DMS153 treated with DMSO at 0.1 percent for 48 hours (cell line): ENCODE results near the gene IGFL3.
"Not testable (repeated sequence)": the region's sequence is repeated elsewhere in the genome, so short reads cannot be mapped to it uniquely, and the experiment has no call there.

Experiments used
- DNase-seq: peaks from one replicate; lab custom pipeline; 2025; ENCODE audit not compliant: unreplicated experiment; lab: John Stamatoyannopoulos, UW

The IGFL3 gene

GRCh38 chr19:46126086-46126580 lies 1.6 kb upstream of the IGFL3 start:
- no peak for DNase-seq

- DNase-seq: no peak
Observed at GRCh38 chr19:46125447-46125846, 959 bp upstream of the IGFL3 start.

DNA sequence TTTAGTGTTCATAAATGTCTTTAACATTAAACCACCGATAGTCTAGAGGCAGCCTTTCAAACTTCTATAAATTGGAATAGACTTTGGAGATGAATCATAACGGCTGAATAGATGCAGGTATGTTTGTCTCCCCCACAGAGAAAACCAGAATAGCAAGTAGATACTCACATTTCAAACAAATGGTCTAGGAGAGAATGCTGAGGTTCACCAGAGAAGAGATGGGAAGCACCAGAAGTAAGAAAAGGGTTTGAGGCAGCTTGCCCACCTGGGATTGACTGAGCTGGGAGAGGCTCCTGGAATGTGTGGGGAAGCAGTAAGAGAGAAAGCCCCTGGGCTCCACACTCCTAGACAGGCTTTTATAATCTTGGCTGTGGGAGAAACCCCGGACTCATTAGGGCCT lies 6.4 kb downstream of the IGFL3 start:
- DNase-seq: no peak

DNA sequence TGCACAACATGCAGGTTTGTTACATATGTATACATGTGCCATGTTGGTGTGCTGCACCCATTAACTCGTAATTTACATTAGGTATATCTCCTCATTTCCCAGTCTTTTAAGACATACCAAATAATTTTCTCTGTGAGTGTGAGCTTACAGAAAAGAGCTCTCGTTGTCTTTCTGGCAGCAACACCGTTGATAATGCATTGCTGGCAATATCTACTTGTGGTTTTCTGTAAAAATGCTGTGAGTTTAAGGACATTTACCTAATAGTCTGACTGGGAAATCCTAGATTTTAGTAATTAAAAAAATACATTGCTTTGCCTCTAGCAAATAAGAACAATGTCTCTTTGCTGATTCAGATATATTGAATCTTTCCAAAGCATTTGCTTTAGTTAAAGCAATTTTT lies 8.4 kb downstream of the IGFL3 start:
- no peak for DNase-seq

- DNase-seq: no peak
Observed at GRCh38 chr19:46115396-46116106, 8.9 kb downstream of the IGFL3 start.

DNA sequence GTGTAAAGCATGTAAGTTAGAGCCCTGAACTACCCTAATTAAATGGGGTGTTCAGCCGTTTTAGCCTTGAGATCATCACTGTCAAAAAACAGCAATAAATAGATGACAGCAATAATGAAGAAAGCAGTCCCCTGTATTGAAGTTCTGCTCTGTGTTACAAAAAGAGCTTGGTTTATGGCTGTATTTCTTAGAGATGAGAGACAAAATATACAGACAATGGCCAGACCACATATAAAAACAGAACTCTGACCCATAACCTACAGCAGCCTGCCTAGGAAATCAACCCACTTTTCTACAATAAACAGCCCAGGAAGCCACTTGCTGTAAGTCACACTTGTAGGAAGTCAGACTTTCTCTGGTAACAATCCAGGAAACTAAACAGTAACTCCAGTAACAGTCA lies 10.8 kb downstream of the IGFL3 start:
- DNase-seq: no peak

DNA sequence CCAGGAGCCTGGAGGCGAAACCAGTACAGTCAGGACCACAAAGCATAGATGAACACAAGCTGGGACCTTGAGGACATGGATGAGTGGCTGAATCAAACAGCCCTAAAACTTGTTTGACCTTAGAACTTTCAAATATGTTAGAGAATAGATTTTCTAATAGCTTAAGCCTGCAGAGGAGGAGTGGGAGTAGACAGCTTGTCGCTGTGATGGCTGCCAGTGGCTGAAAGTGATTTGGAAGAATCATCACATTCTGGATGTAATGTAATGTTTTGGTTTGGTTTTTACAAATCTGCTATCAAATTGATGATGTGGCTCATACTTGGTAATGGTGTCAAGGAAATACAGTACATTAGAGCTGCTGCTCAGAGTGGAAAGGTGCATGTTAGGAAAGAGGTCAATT lies 12.0 kb downstream of the IGFL3 start:
- no peak for DNase-seq

- no peak for DNase-seq
Observed at GRCh38 chr19:46111376-46111775, 13.1 kb downstream of the IGFL3 start.

GRCh38 chr19:46109876-46110275 lies 14.6 kb downstream of the IGFL3 start:
- DNase-seq: no peak

GRCh38 chr19:46107371-46107770 lies 17.1 kb downstream of the IGFL3 start:
- DNase-seq: no peak

DNA sequence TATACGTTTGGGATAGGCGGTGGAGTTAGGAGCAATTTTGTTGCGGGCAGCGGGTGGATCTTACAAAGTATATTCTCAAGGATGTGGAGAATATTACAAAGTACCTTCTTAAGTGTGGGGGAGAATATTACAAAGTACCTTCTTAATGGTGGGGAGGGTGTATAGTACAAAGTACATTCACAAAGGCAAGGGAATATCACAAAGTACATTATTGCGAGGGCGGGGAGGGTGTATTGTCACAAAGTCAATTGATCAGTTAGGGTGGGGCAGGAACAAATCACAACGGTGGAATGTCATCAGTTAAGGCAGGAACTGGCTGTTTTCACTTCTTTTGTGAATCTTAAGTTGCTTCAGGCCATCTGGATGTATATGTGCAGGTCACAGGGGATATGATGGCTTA lies 22.2 kb downstream of the IGFL3 start:
- not testable (repeated sequence) for DNase-seq

DNA sequence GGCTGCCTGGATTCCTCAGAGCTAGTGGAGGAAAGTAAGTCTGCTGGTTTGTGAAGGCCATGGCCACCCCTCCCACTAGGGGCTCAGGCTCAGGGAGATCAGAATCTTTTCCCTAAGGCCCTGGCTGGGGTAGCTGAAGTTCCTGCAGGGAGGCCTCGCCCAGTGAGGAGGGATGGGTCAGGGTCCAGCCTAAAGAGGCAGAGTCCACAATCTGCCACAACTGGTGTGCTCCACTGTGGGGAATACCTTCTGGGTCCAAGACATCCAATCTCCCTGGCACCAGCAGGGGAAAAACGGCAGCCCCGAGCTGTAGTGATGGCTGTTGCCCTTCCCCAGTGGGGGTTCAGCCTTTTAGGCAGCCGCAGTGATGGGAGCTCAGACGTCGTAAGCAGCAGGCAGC lies 23.2 kb downstream of the IGFL3 start:
- DNase-seq: no peak

DNA sequence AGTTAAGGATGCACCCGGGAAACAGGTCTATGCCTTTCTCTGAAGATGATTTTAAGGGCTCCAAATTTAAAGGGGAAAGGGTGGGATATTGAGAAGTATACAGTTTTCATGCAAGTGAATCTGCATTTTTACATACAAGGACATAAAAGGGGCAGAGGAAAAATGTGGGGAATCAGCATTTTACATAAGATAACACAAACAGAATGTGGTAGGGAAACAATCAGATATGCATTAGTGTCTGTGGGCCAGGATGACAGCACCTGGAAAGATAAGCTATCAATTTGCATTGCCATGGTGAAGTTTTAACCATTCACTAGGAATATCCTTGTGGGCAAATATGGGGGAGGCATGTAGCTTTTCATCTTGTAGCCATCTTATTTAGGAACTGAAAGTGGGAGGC lies 24.1 kb downstream of the IGFL3 start:
- no peak for DNase-seq

GRCh38 chr19:46090444-46090843 lies 34.0 kb downstream of the IGFL3 start:
- no peak for DNase-seq

GRCh38 chr19:46089432-46089831 lies 35.1 kb downstream of the IGFL3 start:
- no peak for DNase-seq

GRCh38 chr19:46088101-46088500 lies 36.4 kb downstream of the IGFL3 start:
- DNase-seq: no peak

- no peak for DNase-seq
Observed at GRCh38 chr19:46085888-46086287, 38.6 kb downstream of the IGFL3 start.

DNA sequence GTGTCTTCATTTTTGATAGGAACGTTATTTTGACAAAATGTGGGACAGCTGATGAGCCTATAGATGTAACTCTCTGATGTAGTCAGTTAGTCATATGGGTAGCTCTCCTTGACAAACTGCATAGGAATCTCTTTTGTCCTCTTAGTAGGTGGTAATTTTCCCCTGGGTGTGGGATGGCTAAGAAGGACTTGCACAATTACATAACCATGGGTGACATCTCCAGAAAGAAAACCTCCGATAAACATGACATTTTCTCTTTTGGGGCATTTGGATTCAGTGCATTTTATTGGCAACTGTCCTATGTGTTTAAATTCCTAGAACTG lies 41.8 kb downstream of the IGFL3 start:
- no peak for DNase-seq

GRCh38 chr19:46081928-46082727 lies 42.4 kb downstream of the IGFL3 start:
- DNase-seq: peak; percentile 33

- DNase-seq: no peak
Observed at GRCh38 chr19:46080561-46080960, 43.9 kb downstream of the IGFL3 start.

- DNase-seq: no peak
Observed at GRCh38 chr19:46079576-46079975, 44.9 kb downstream of the IGFL3 start.

GRCh38 chr19:46078573-46079332 lies 45.7 kb downstream of the IGFL3 start:
- DNase-seq: not testable (repeated sequence)
